ENCODE results near the gene TRABD2B.

Gene TRABD2B

DNA sequence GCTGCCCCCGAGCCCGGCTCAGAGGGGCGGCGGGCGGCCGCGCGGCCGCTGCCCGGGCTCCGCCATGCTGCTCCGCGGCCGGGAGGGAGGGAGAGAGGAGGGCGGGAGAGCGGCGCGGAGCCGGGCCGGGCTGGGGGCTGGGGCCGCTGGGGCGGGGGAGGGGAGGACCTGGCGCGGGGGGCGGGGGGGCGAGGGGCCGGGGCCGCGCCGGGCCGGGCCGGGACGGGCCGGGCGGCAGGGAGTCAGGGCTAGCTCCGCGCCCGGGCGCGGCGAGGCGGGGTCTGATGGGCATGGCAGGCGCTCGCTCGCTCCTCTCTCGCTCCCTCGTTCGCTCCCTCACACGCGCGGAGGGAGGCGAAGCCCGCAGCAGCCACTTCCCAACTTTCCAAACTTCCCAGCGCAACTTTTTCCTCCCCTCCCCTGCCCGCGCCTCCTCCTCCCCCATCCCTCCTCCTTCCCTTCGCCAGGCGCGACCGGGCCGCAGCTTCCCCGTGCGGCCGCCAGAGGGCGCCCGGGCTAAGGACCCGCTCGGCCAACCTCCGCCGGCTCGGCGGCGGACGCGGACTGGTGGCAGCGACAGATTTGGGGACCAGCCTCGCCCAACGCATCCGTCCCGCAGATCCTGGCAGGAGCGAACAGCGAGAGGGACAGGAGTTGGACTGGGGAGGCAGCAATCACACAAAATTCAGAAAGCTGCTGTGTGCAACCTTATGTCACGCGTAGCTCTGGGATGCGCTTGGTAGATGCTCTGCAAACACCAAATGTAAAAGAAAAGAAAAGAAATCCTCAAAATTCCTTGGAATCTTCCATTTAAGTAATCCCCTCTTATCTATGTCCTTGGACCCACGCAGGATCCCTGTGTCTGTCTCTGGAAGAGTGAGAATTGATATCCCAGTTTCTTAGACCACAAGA, at the start of gene TRABD2B:
Gene TRABD2B, minus strand, starts transcription at position 97 of the 912 bp plus-strand sequence.
- Mint-ChIP-seq H3K36me3 (ENCODE audit: low read depth) (peaks cover 12% of the 10 kb centered on the region), H3K4me3 (peak within 1 kb of the TSS; percentile 93 to 98 (median 94)), H3K27ac (peak within 1 kb of the TSS; percentile 54 to 95 (median 86)), H3K9me3 (no peaks in the 10 kb centered on the region), H3K4me1 (peaks cover 45% of the 10 kb centered on the region), H3K27me3 (ENCODE audit: low read depth) (peaks cover 76% of the 10 kb centered on the region)
- TF ChIP-seq, protein P1, sequence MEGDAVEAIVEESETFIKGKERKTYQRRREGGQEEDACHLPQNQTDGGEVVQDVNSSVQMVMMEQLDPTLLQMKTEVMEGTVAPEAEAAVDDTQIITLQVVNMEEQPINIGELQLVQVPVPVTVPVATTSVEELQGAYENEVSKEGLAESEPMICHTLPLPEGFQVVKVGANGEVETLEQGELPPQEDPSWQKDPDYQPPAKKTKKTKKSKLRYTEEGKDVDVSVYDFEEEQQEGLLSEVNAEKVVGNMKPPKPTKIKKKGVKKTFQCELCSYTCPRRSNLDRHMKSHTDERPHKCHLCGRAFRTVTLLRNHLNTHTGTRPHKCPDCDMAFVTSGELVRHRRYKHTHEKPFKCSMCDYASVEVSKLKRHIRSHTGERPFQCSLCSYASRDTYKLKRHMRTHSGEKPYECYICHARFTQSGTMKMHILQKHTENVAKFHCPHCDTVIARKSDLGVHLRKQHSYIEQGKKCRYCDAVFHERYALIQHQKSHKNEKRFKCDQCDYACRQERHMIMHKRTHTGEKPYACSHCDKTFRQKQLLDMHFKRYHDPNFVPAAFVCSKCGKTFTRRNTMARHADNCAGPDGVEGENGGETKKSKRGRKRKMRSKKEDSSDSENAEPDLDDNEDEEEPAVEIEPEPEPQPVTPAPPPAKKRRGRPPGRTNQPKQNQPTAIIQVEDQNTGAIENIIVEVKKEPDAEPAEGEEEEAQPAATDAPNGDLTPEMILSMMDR (IDR thresholded peaks at IDR 0.05; ENCODE audit: unreplicated experiment in 3 of 3), result peak; percentile 92 to 97 (median 96)

DNA sequence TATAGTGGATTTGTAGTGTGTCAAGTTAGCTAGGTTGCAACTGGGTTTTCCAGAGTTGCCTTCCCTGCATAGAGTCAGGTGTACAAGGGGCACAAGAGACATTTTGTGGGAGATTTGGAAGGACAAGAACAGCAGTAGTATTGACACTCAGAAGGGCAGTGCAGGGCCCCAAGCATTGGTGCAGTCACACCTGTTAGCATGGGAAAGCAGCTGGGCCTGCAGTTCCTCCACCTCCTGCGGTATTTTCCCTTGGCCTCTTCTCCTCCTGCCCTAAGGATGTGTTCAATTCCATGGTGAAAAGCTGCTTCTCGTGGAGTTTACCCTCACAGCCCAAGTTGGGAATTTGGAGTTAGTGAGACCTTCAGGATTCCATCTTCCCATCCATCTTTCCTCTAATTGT, 47.1 kb upstream of the TRABD2B start:
- peaks cover 60% of the 10 kb centered on the region for H3K27me3 Mint-ChIP-seq (ENCODE audit: low read depth)
- TF ChIP-seq, protein P1 (IDR thresholded peaks at IDR 0.05; ENCODE audit: unreplicated experiment in 3 of 3), result no peak
- no peaks in the 10 kb centered on the region for H3K36me3 Mint-ChIP-seq (ENCODE audit: low read depth)
- H3K9me3 Mint-ChIP-seq, result no peaks in the 10 kb centered on the region
- no peak overlapping the region for H3K27ac Mint-ChIP-seq
- no peak overlapping the region for H3K4me3 Mint-ChIP-seq
- peaks cover 61% of the 10 kb centered on the region for H3K4me1 Mint-ChIP-seq

DNA sequence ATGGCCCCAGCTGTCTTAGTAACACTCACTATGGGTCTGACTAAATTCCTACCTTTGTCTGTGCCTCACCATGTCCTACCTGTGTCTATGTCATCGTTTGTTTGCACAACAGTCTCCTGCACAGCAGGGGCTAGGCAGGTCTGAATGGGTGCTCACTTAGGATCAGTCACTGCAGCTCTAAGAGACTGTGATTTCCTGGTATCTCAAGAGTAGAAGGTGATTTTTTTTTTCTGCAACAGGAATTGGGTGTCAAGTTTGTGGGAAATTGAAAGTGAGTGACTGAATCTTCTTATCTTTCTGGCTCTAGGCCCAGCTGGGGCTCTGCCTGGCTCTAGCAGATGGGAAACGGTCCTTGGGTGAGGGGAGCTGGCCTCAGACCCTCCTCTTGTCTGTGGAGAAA, 46.4 kb upstream of the TRABD2B start:
- no peak overlapping the region for H3K4me3 Mint-ChIP-seq
- H3K4me1 Mint-ChIP-seq, result peaks cover 67% of the 10 kb centered on the region
- TF ChIP-seq, protein P1 (IDR thresholded peaks at IDR 0.05; ENCODE audit: unreplicated experiment in 3 of 3), result no peak
- H3K36me3 Mint-ChIP-seq (ENCODE audit: low read depth), result no peaks in the 10 kb centered on the region
- peaks cover 59% of the 10 kb centered on the region for H3K27me3 Mint-ChIP-seq (ENCODE audit: low read depth)
- no peaks in the 10 kb centered on the region for H3K9me3 Mint-ChIP-seq
- peak overlapping the region in 1 of 3 experiments; percentile 34 for H3K27ac Mint-ChIP-seq

DNA sequence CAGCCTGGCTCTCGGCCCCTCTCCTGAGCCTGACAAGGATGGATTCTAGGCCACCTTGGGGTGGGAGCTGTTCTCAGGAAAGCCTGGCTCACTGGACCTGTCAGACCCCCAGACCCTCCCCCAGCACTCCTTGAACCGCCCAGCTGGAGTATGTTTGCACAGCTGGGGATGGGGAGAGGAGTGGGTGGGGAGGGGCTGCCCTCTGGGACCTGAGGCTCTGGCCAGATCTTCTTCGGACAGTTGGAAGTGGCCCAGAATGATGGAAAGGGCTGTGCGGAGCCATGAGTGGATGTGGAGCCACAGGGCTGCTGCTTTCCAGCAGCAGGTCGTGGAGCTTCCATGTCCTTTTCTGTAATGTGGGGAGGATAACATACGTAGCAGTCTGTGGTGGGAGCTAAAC, 43.0 kb upstream of the TRABD2B start:
- TF ChIP-seq, protein P1 (IDR thresholded peaks at IDR 0.05; ENCODE audit: unreplicated experiment in 3 of 3), result no peak
- no peaks in the 10 kb centered on the region for H3K9me3 Mint-ChIP-seq
- no peaks in the 10 kb centered on the region for H3K36me3 Mint-ChIP-seq (ENCODE audit: low read depth)
- peaks cover 93% of the 10 kb centered on the region for H3K4me1 Mint-ChIP-seq
- H3K4me3 Mint-ChIP-seq, result peak overlapping the region in 1 of 3 experiments; percentile 29
- H3K27ac Mint-ChIP-seq, result peak overlapping the region; percentile 77 to 81 (median 78)
- peaks cover 49% of the 10 kb centered on the region for H3K27me3 Mint-ChIP-seq (ENCODE audit: low read depth)

DNA sequence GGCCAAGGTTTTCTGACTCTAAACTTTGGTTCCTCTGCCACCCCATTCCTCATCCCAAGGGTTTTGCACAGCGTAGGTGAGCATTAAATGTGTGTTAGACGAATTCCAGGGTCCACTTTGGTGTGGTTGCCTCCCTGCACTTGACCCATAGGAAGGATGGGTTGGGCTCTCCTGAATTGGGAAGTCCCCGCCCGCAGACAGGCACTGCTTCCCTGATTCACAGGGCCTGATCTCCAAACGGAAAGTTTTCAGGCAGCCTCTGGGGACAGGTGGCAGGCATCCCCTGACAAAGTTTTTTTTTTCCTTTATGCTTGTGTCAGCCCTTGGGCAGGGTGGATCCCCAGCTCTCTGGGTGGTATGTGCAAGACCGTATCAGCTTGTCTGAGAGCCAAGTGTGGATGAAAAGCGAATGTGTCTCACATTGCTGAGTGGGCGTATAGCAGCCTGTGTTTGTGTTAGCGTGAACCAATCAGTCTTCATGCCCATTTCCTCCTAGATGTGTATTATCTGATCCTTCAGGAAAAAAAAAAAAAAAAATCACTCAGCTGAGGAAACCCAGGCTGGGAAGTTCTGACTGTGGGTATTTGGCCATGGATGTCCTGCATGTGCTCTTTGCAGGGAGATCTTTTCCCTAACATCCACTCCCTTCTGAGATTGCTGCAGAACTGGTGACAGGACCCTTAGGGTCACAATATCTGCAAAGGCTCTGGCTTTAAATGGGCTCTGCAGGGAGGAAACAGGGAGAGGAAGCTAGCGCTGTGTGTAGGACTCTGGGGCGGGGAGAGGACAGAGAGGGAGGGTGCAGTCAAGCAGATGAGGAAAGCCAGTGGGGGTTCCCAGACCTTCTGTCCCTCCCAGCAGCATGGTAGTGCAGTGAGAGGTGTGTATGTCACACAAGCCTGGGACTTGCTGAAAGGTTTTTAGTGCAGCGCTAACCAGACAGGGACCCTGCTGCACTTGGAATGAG, 42.2 kb upstream of the TRABD2B start:
- H3K27ac Mint-ChIP-seq, result peak overlapping the region; percentile 77 to 81 (median 78)
- peaks cover 93% of the 10 kb centered on the region for H3K4me1 Mint-ChIP-seq
- peaks cover 49% of the 10 kb centered on the region for H3K27me3 Mint-ChIP-seq (ENCODE audit: low read depth)
- no peaks in the 10 kb centered on the region for H3K9me3 Mint-ChIP-seq
- TF ChIP-seq, protein P1 (IDR thresholded peaks at IDR 0.05; ENCODE audit: unreplicated experiment in 3 of 3), result no peak
- H3K4me3 Mint-ChIP-seq, result peak overlapping the region; percentile 1 to 23 (median 21)
- no peaks in the 10 kb centered on the region for H3K36me3 Mint-ChIP-seq (ENCODE audit: low read depth)

Measured in nephron (organoid).